Colonic mucosa (tissue), 4 donors: ENCODE data around the gene THBS3. TPM values are rescaled to one million over a fixed set of nuclear protein-coding genes. Genes with fewer than 3 reads are reported as not detected.

Experiments used
- DNase-seq: peaks from one replicate; pipeline ENCODE4 v3.0.0-alpha.2; 2020
- H3K27ac ChIP-seq: fragments of 200-600 bp; one replicate; pipeline ENCODE4 v1.8.0; 2021
- H3K27me3 ChIP-seq: fragments of 200-600 bp; one replicate; pipeline ENCODE4 v1.8.0; 2021
- H3K36me3 ChIP-seq: fragments of 200-600 bp; one replicate; pipeline ENCODE4 v1.8.0; 2021
- H3K4me1 ChIP-seq: fragments of 200-600 bp; one replicate; pipeline ENCODE4 v1.8.0; 2021; ENCODE audit warnings: mild to moderate bottlenecking
- H3K4me3 ChIP-seq: fragments of 200-600 bp; one replicate; pipeline ENCODE4 v1.8.0; 2021
- H3K9ac ChIP-seq, 2 donors: one replicate each; pipeline ENCODE4 v1.7.0; 2013; ENCODE audit warnings: control low read depth in 2 of 2, low read depth in 2 of 2, low read length in 2 of 2
- H3K9me3 ChIP-seq: fragments of 200-600 bp; one replicate; pipeline ENCODE4 v1.8.0; 2021
- CTCF ChIP-seq: fragments of 200-600 bp; IDR thresholded peaks from one replicate; pipeline ENCODE4 v1.8.0; 2022; ENCODE audit warnings: antibody characterized with exemption, mild to moderate bottlenecking
- intact Hi-C: fragments of 100-400 bp; cut with DNase I; formaldehyde crosslinking; loops from one replicate; pipeline ENCODE4 v1.14.1; 2022
- total RNA-seq, 2 donors: library from RNA; stranded (reverse); fragmentation: NEBNext Ultra II Directional in 1 of 2; extraction: Animal tissue kit (Norgen Biotek cat#: 25700) in 1 of 2; gene quantifications; one replicate each; pipeline ENCODE4 v1.2.1, GENCODE V29; 2021
- donor health status: healthy.
- donor health status: DM: no; HTN: no; CAD: no.
- donor health status: DM: no; HTN: no; CAD: no.

The THBS3 gene
- total RNA-seq, 2 donors from 2014 or later, result 12.2 to 16.0 TPM

- H3K36me3 ChIP-seq, result no peaks in the 10 kb centered on the region
- peak overlapping the region in 1 of 2 donors; percentile 77 for H3K9ac ChIP-seq
- no peaks in the 10 kb centered on the region for H3K9me3 ChIP-seq
- peak overlapping the region; percentile 37 for H3K27ac ChIP-seq
- peaks cover 8% of the 10 kb centered on the region for H3K4me1 ChIP-seq
- no peak for DNase-seq
- H3K4me3 ChIP-seq, result no peak overlapping the region
- TF ChIP-seq CTCF, result no peak
- H3K27me3 ChIP-seq, result no peaks in the 10 kb centered on the region
- intact Hi-C loops, result no loop called here
These were observed 20.2 kb downstream of the THBS3 start for GRCh38 chr1:155187456-155187891.

DNA sequence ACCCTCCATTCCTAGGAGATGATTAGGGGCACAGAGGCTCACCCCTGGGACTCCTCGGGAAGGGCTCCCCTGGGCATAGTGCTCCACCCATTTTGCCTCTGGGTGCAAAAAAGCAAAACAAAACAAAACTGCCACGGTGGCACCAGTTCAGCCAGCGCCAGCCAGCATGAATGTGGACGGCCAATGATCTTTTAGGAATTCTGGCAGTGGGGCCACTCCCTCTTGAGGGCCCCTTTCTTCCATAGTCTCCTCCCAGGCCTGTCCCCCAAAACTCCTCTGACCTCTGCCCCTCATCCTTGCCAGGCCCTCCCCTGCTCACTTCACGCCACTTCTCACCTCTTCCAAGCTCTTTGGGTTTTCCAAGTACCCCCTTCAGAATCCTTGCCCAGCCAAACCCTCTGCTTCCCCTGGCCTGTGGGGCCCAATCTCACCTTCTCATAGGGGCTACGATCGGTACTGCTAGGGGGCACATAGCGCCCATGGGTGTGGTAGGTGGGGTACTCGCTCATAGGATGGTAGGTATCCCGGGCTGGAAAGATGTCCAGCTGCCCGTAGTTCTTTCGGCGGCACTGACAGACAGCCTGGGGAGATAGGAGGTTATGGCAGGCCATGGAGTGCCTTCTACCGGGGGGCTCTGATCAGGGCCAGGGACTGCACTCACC, 20.8 kb downstream of the THBS3 start:
- DNase-seq, result peak; percentile 64
- Histone ChIP-seq H3K4me3 (no peak overlapping the region), H3K27ac (peak overlapping the region; percentile 37)

DNA sequence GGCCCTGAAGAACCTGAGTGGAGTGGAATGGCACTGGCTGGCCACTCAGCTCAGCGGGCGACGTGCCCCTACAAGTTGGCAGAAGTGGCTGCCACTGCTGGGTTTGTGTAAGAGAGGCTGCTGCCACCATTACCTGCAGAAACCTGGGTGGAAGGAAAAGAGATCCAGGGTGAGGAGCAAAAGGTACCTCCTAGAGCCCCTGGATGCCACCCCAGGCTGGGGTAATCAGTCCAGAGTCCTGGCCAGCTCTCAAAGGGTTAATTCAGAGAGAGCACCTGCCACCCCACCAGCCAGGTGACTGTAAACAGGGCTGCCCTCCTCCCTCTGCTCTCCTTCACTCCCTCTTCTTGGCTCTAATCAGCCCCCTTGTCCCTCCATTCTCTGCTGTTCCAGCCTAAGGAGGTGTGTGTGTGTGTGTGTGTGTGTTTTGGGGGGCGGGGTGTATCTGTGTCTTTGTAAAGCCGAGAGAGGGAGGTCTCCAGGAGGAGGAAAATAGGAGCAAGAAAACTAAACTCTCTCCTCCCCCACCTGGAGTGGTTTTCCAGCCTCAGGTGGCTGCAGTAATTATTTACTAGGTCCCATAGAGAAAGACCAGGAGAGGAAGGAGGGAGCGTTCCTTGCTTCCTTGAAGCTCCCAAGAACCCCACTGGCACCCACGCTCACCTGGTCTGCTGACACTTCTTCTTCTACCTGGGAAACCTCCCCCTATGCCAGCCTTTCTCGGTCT, 21.5 kb downstream of the THBS3 start:
- no peak overlapping the region for H3K4me3 ChIP-seq
- DNase-seq, result no peak

More for the DNA sequence above, 20.8 kb downstream of the THBS3 start:
- peaks cover 8% of the 10 kb centered on the region for H3K4me1 ChIP-seq
- no peaks in the 10 kb centered on the region for H3K9me3 ChIP-seq
- peak overlapping the region in 1 of 2 donors; percentile 77 for H3K9ac ChIP-seq
- TF ChIP-seq CTCF, result no peak
- no peaks in the 10 kb centered on the region for H3K36me3 ChIP-seq
- no peaks in the 10 kb centered on the region for H3K27me3 ChIP-seq
- intact Hi-C loops, result no loop called here

GRCh38 chr1:155185783-155186066, 22.0 kb downstream of the THBS3 start:
- intact Hi-C loops, result no loop called here
- no peak for DNase-seq
- H3K4me3 ChIP-seq, result no peak overlapping the region
- H3K9ac ChIP-seq, result peak overlapping the region; percentile 20 to 77
- H3K4me1 ChIP-seq, result peaks cover 8% of the 10 kb centered on the region
- peak overlapping the region; percentile 55 for H3K27ac ChIP-seq
- no peak for TF ChIP-seq CTCF
- H3K9me3 ChIP-seq, result no peaks in the 10 kb centered on the region
- no peaks in the 10 kb centered on the region for H3K27me3 ChIP-seq
- H3K36me3 ChIP-seq, result no peaks in the 10 kb centered on the region

More for the DNA sequence above, 21.5 kb downstream of the THBS3 start:
- Histone ChIP-seq H3K9me3 (no peaks in the 10 kb centered on the region), H3K9ac (peak overlapping the region in 1 of 2 donors; percentile 77), H3K27ac (peak overlapping the region; percentile 55), H3K4me1 (peaks cover 8% of the 10 kb centered on the region), H3K36me3 (no peaks in the 10 kb centered on the region), H3K27me3 (no peaks in the 10 kb centered on the region)
- intact Hi-C loops, result no loop called here
- no peak for TF ChIP-seq CTCF

DNA sequence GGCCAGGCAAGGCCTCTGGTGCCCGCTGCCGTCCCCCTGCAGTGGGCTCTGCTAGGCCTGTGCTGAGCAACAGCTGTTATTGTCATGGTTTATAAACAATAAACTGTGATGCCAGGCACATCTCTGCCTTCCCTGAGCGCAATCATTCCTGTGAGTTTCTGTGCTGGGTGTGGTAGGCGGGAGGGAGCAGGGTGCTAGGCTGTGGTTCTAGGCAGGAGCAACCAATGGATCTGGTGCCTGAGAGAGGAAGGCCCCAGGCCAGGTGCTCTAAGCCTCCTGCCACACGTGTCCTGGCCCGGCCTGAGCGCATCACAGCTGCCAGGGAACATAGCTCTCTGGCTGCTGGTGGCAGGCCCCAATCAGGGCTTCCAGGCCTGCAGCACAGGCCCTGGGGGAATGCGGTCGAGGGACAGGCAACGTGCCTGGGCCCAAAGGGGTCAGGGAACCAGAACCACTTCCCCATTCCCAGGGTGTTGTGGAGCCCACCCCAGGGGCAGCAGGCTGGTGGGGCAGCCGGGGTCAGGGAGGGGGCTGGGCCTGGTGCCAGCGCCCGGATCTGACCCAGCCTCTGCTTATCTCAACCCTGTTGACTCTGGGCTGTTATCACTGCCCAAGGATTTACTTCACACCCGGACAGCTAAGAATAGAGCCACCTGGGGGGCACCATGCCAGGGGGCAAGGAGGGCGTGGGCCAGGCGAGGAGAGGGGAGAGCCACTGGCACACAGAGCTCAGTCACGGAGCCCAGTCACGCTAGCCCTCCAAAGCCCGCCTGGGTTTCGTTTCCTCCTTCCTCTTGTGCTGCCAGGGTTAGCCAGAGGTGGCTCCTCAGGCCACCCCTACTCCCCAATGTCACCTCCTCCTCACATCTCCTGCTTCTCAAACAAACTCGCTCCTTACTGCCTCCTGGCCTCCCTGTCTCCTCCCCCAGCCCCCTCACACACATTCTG, 22.6 kb downstream of the THBS3 start:
- intact Hi-C loops, result no loop called here
- Histone ChIP-seq H3K36me3 (no peaks in the 10 kb centered on the region), H3K27ac (peak overlapping the region; percentile 55), H3K9ac (peak overlapping the region; percentile 20 to 77), H3K27me3 (no peaks in the 10 kb centered on the region), H3K4me3 (no peak overlapping the region), H3K9me3 (no peaks in the 10 kb centered on the region), H3K4me1 (peaks cover 8% of the 10 kb centered on the region)
- DNase-seq, result peak; percentile 71
- no peak for TF ChIP-seq CTCF
